ENCODE data around the gene IHH.

The IHH gene

GRCh38 chr2:219087848-219088247, 27.1 kb upstream of the IHH start:
- no CpG with 5 or more reads among the region's 1 CpG for WGBS, 2 experiments (ENCODE audit: insufficient coverage in 2 of 2)
- no peaks in the 10 kb centered on the region for H3K9me3 ChIP-seq (ENCODE audit: control insufficient read depth, low read length)
- no peaks in the 10 kb centered on the region for H3K4me1 ChIP-seq (ENCODE audit: control insufficient read depth, insufficient read depth, low read length, poor library complexity, severe bottlenecking)
- no peaks in the 10 kb centered on the region for H3K36me3 ChIP-seq (ENCODE audit: control insufficient read depth, insufficient read depth, low read length)
- H3K27ac ChIP-seq (ENCODE audit: low read depth, low read length, severe bottlenecking) = no peak overlapping the region
- H3K4me3 ChIP-seq (ENCODE audit: extremely low read depth, insufficient read depth, low read length, poor library complexity, severe bottlenecking) = no peak overlapping the region

GRCh38 chr2:219087361-219087760, 26.6 kb upstream of the IHH start:
- no peaks in the 10 kb centered on the region for H3K36me3 ChIP-seq (ENCODE audit: control insufficient read depth, insufficient read depth, low read length)
- H3K27ac ChIP-seq (ENCODE audit: low read depth, low read length, severe bottlenecking) = no peak overlapping the region
- no peaks in the 10 kb centered on the region for H3K9me3 ChIP-seq (ENCODE audit: control insufficient read depth, low read length)
- 81 to 83% methylated on average over 2 to 3 of the region's 5 CpGs for WGBS, 2 experiments (ENCODE audit: insufficient coverage in 2 of 2)
- no peaks in the 10 kb centered on the region for H3K4me1 ChIP-seq (ENCODE audit: control insufficient read depth, insufficient read depth, low read length, poor library complexity, severe bottlenecking)
- H3K4me3 ChIP-seq (ENCODE audit: extremely low read depth, insufficient read depth, low read length, poor library complexity, severe bottlenecking) = no peak overlapping the region

DNA sequence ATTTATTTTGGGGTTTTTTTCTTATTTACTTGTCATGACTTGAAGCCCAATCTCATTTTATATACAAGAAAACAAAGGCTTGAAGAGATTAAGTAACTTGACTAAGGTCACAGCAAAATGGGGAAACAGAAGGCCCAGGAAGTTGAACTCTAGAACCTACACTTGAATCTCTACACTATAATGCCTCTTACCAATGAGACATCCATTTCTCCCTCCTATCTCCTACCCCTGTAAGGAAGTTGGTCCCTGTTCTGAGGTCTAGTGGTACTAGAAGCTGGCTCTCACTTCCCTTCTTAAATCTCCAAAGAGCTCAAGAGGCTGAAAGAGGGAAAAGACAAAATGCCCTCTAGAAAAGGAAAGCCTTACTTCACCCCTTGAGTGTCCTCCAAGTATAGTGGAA, 25.5 kb upstream of the IHH start:
- Histone ChIP-seq H3K9me3 (ENCODE audit: control insufficient read depth, low read length) (no peaks in the 10 kb centered on the region), H3K4me1 (ENCODE audit: control insufficient read depth, insufficient read depth, low read length, poor library complexity, severe bottlenecking) (no peaks in the 10 kb centered on the region), H3K4me3 (ENCODE audit: extremely low read depth, insufficient read depth, low read length, poor library complexity, severe bottlenecking) (no peak overlapping the region), H3K27ac (ENCODE audit: low read depth, low read length, severe bottlenecking) (no peak overlapping the region), H3K36me3 (ENCODE audit: control insufficient read depth, insufficient read depth, low read length) (no peaks in the 10 kb centered on the region)

DNA sequence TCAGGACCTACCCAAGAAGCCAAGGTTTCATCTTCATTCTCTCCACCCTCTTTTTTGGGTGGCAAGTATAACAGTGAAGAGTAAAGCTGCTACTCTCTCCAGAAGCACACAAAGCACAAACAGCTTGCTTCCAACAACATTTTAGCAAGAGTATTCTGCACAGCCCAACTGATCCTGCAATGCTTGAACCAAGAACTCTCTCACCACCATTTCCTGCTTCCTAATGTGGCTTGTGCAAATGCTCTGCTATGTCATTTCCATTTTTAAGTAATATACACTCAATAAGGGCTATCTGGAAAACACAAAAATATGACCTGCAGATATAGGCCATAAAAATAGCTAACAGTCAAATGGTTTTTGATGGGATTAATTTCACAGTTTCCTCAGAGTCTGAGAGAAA, 24.1 kb upstream of the IHH start:
- Histone ChIP-seq H3K27ac (ENCODE audit: low read depth, low read length, severe bottlenecking) (no peak overlapping the region), H3K4me1 (ENCODE audit: control insufficient read depth, insufficient read depth, low read length, poor library complexity, severe bottlenecking) (no peaks in the 10 kb centered on the region), H3K4me3 (ENCODE audit: extremely low read depth, insufficient read depth, low read length, poor library complexity, severe bottlenecking) (no peak overlapping the region), H3K36me3 (ENCODE audit: control insufficient read depth, insufficient read depth, low read length) (no peaks in the 10 kb centered on the region), H3K9me3 (ENCODE audit: control insufficient read depth, low read length) (no peaks in the 10 kb centered on the region)

DNA sequence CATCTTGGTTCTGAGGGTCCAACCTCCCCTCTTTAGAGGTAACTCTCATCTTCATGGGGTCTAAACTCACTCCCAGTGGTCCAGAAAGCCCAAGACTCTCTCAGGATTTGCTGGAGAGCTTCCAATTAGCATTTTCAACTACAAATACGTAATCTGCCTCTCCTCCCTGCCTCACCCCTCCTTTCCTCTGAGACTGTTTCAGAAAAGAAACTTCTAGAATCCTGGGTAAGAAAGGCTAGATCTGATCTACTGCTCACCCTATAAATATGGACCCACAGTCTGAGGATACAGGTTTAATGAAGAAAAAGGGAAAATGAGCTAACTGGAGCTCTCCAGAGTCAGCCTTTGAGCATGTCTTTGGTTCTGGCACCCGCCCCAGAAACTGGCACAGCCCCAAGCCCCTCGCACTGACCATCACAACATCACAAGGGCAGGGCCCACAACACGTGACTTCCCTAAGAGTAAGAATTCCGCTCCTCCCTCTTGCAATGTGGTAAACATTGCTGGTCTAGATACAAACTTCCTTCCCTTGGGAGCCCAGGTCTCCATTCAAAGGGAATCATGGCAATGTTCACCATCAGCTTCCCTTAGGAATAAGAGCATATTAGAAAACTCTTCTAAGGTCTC, 21.7 kb upstream of the IHH start:
- H3K36me3 ChIP-seq (ENCODE audit: control insufficient read depth, insufficient read depth, low read length) = peaks cover 4% of the 10 kb centered on the region
- H3K4me1 ChIP-seq (ENCODE audit: control insufficient read depth, insufficient read depth, low read length, poor library complexity, severe bottlenecking) = no peaks in the 10 kb centered on the region
- H3K4me3 ChIP-seq (ENCODE audit: extremely low read depth, insufficient read depth, low read length, poor library complexity, severe bottlenecking) = no peak overlapping the region
- no peak overlapping the region for H3K27ac ChIP-seq (ENCODE audit: low read depth, low read length, severe bottlenecking)
- no peaks in the 10 kb centered on the region for H3K9me3 ChIP-seq (ENCODE audit: control insufficient read depth, low read length)
- WGBS, 2 experiments (ENCODE audit: insufficient coverage in 2 of 2) = 87 to 90% methylated on average over 2 to 4 of the region's 5 CpGs

- Histone ChIP-seq H3K9me3 (ENCODE audit: control insufficient read depth, low read length) (no peaks in the 10 kb centered on the region), H3K4me1 (ENCODE audit: control insufficient read depth, insufficient read depth, low read length, poor library complexity, severe bottlenecking) (no peaks in the 10 kb centered on the region), H3K36me3 (ENCODE audit: control insufficient read depth, insufficient read depth, low read length) (peaks cover 10% of the 10 kb centered on the region), H3K27ac (ENCODE audit: low read depth, low read length, severe bottlenecking) (no peak overlapping the region), H3K4me3 (ENCODE audit: extremely low read depth, insufficient read depth, low read length, poor library complexity, severe bottlenecking) (no peak overlapping the region)
These were observed 21.1 kb upstream of the IHH start for GRCh38 chr2:219081701-219082331.

DNA sequence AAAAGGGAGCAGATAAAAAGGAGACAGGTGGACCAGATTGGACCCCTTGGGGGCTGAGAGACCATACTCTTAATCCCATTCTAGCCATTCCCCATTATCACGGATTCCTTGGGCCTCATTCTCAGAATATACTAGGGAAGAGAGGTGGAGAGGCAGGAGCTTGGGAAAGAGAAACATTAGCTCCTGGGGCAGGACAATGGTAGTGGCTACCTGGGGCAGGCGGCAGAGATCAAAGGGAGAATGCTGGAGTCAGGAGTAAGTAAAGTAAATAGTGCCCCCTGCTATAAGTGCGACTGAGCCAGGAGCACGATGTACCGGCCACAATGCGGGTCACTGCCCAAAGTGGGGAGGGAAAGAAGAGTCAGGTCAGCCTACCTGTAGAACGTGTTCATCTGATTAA, 20.4 kb upstream of the IHH start:
- peaks cover 13% of the 10 kb centered on the region for H3K36me3 ChIP-seq (ENCODE audit: control insufficient read depth, insufficient read depth, low read length)
- 74 to 84% methylated on average over 5 to 6 of the region's 7 CpGs for WGBS, 2 experiments (ENCODE audit: insufficient coverage in 2 of 2)
- no peak overlapping the region for H3K27ac ChIP-seq (ENCODE audit: low read depth, low read length, severe bottlenecking)
- H3K4me3 ChIP-seq (ENCODE audit: extremely low read depth, insufficient read depth, low read length, poor library complexity, severe bottlenecking) = no peak overlapping the region
- no peaks in the 10 kb centered on the region for H3K9me3 ChIP-seq (ENCODE audit: control insufficient read depth, low read length)
- H3K4me1 ChIP-seq (ENCODE audit: control insufficient read depth, insufficient read depth, low read length, poor library complexity, severe bottlenecking) = no peaks in the 10 kb centered on the region

- Histone ChIP-seq H3K4me3 (ENCODE audit: extremely low read depth, insufficient read depth, low read length, poor library complexity, severe bottlenecking) (no peak overlapping the region), H3K9me3 (ENCODE audit: control insufficient read depth, low read length) (no peaks in the 10 kb centered on the region), H3K4me1 (ENCODE audit: control insufficient read depth, insufficient read depth, low read length, poor library complexity, severe bottlenecking) (no peaks in the 10 kb centered on the region), H3K36me3 (ENCODE audit: control insufficient read depth, insufficient read depth, low read length) (peaks cover 18% of the 10 kb centered on the region), H3K27ac (ENCODE audit: low read depth, low read length, severe bottlenecking) (no peak overlapping the region)
- WGBS, 2 experiments (ENCODE audit: insufficient coverage in 2 of 2) = 77 to 100% methylated on average over 2 of the region's 2 CpGs
These were observed 18.7 kb upstream of the IHH start for GRCh38 chr2:219079417-219079816.

DNA sequence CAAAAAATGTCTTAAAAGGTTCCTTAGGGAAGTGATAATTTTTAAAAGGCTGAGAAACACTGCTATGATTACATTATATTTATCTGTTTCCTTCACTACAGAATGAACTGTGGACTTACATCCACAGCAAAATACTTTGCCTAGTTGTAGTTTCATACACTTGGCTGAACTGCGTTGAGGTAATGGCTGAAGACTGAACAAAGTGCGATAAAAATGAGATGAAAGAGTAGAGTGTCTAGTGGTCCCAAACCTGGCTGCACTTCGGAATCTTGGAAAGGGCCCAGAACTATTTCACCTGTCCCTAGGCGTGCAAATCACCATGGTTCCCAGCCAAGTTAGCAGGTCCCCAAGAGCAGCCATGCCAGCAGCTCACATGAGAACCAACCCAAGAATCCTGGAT, 18.2 kb upstream of the IHH start:
- no peaks in the 10 kb centered on the region for H3K4me1 ChIP-seq (ENCODE audit: control insufficient read depth, insufficient read depth, low read length, poor library complexity, severe bottlenecking)
- no peak overlapping the region for H3K4me3 ChIP-seq (ENCODE audit: extremely low read depth, insufficient read depth, low read length, poor library complexity, severe bottlenecking)
- no peaks in the 10 kb centered on the region for H3K9me3 ChIP-seq (ENCODE audit: control insufficient read depth, low read length)
- H3K36me3 ChIP-seq (ENCODE audit: control insufficient read depth, insufficient read depth, low read length) = peaks cover 18% of the 10 kb centered on the region
- WGBS, 2 experiments (ENCODE audit: insufficient coverage in 2 of 2) = 100% methylated on average over 1 to 4 of the region's 4 CpGs
- H3K27ac ChIP-seq (ENCODE audit: low read depth, low read length, severe bottlenecking) = no peak overlapping the region

GRCh38 chr2:219078126-219078525, 17.4 kb upstream of the IHH start:
- peaks cover 18% of the 10 kb centered on the region for H3K36me3 ChIP-seq (ENCODE audit: control insufficient read depth, insufficient read depth, low read length)
- 60 to 75% methylated on average over 1 of the region's 3 CpGs for WGBS, 2 experiments (ENCODE audit: insufficient coverage in 2 of 2)
- H3K4me1 ChIP-seq (ENCODE audit: control insufficient read depth, insufficient read depth, low read length, poor library complexity, severe bottlenecking) = peaks cover 5% of the 10 kb centered on the region
- H3K27ac ChIP-seq (ENCODE audit: low read depth, low read length, severe bottlenecking) = no peak overlapping the region
- H3K9me3 ChIP-seq (ENCODE audit: control insufficient read depth, low read length) = no peaks in the 10 kb centered on the region
- H3K4me3 ChIP-seq (ENCODE audit: extremely low read depth, insufficient read depth, low read length, poor library complexity, severe bottlenecking) = no peak overlapping the region

GRCh38 chr2:219076253-219076652, 15.5 kb upstream of the IHH start:
- no peaks in the 10 kb centered on the region for H3K9me3 ChIP-seq (ENCODE audit: control insufficient read depth, low read length)
- 72 to 90% methylated on average over 2 to 3 of the region's 3 CpGs for whole genome bisulfite sequencing, 2 experiments (ENCODE audit: insufficient coverage in 2 of 2)
- H3K27ac ChIP-seq (ENCODE audit: low read depth, low read length, severe bottlenecking) = no peak overlapping the region
- H3K36me3 ChIP-seq (ENCODE audit: control insufficient read depth, insufficient read depth, low read length) = peaks cover 18% of the 10 kb centered on the region
- peaks cover 5% of the 10 kb centered on the region for H3K4me1 ChIP-seq (ENCODE audit: control insufficient read depth, insufficient read depth, low read length, poor library complexity, severe bottlenecking)
- H3K4me3 ChIP-seq (ENCODE audit: extremely low read depth, insufficient read depth, low read length, poor library complexity, severe bottlenecking) = no peak overlapping the region
